Measurements from ENCODE around the gene TRMT11.

DNA sequence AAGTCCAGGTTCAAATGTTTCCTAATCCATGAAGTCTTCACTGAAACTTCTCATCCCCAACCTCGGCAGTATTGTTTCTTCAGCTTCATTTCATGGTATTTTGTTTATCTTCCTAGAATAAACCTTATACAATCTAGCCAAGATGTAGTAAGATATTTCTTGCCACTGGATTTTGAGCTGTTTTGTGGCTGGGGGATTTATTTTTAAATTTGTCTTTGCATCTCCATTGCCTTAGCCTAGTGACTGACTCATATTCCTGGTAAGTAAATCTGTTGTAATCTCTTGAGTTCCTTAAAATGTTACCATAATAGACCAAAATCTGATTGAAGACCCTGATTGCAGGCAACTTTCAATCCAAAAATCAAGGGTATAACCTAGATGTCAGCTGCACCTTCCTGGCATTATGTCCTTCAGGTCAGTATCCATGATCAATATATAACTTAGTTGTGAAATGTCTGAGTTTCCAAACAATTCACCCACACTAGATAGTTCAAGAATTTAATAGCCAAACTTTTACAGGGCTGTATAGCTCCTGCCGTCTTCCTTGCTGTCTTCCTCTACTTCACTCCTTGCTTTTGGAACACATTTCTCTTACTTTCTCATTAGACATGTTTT is 4.7 kb upstream of the TRMT11 start:
- TF ChIP-seq, protein P1, sequence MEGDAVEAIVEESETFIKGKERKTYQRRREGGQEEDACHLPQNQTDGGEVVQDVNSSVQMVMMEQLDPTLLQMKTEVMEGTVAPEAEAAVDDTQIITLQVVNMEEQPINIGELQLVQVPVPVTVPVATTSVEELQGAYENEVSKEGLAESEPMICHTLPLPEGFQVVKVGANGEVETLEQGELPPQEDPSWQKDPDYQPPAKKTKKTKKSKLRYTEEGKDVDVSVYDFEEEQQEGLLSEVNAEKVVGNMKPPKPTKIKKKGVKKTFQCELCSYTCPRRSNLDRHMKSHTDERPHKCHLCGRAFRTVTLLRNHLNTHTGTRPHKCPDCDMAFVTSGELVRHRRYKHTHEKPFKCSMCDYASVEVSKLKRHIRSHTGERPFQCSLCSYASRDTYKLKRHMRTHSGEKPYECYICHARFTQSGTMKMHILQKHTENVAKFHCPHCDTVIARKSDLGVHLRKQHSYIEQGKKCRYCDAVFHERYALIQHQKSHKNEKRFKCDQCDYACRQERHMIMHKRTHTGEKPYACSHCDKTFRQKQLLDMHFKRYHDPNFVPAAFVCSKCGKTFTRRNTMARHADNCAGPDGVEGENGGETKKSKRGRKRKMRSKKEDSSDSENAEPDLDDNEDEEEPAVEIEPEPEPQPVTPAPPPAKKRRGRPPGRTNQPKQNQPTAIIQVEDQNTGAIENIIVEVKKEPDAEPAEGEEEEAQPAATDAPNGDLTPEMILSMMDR (tag by site-specific recombination; IDR thresholded peaks at IDR 0.05), result no peak
- TF ChIP-seq ZNF558 (tag by site-specific recombination; IDR thresholded peaks at IDR 0.05) (no peak), ZNF561 (tag by site-specific recombination; IDR thresholded peaks at IDR 0.05; ENCODE audit: borderline replicate concordance) (no peak), SALL2 (tag by site-specific recombination; IDR thresholded peaks at IDR 0.05; ENCODE audit: borderline replicate concordance) (no peak), ZNF24 (tag by site-specific recombination; IDR thresholded peaks at IDR 0.05) (no peak), ZNF138 (tag by site-specific recombination; IDR thresholded peaks at IDR 0.05; ENCODE audit: borderline replicate concordance) (no peak)
- TF ChIP-seq, protein P2, sequence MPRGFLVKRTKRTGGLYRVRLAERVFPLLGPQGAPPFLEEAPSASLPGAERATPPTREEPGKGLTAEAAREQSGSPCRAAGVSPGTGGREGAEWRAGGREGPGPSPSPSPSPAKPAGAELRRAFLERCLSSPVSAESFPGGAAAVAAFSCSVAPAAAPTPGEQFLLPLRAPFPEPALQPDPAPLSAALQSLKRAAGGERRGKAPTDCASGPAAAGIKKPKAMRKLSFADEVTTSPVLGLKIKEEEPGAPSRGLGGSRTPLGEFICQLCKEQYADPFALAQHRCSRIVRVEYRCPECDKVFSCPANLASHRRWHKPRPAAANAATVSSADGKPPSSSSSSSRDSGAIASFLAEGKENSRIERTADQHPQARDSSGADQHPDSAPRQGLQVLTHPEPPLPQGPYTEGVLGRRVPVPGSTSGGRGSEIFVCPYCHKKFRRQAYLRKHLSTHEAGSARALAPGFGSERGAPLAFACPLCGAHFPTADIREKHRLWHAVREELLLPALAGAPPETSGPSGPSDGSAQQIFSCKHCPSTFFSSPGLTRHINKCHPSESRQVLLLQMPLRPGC (tag by site-specific recombination; IDR thresholded peaks at IDR 0.05), result no peak
- TF ChIP-seq, protein P3, sequence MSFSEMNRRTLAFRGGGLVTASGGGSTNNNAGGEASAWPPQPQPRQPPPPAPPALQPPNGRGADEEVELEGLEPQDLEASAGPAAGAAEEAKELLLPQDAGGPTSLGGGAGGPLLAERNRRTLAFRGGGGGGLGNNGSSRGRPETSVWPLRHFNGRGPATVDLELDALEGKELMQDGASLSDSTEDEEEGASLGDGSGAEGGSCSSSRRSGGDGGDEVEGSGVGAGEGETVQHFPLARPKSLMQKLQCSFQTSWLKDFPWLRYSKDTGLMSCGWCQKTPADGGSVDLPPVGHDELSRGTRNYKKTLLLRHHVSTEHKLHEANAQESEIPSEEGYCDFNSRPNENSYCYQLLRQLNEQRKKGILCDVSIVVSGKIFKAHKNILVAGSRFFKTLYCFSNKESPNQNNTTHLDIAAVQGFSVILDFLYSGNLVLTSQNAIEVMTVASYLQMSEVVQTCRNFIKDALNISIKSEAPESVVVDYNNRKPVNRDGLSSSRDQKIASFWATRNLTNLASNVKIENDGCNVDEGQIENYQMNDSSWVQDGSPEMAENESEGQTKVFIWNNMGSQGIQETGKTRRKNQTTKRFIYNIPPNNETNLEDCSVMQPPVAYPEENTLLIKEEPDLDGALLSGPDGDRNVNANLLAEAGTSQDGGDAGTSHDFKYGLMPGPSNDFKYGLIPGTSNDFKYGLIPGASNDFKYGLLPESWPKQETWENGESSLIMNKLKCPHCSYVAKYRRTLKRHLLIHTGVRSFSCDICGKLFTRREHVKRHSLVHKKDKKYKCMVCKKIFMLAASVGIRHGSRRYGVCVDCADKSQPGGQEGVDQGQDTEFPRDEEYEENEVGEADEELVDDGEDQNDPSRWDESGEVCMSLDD (tag by site-specific recombination; IDR thresholded peaks at IDR 0.05), result no peak
- TF ChIP-seq, protein P4, sequence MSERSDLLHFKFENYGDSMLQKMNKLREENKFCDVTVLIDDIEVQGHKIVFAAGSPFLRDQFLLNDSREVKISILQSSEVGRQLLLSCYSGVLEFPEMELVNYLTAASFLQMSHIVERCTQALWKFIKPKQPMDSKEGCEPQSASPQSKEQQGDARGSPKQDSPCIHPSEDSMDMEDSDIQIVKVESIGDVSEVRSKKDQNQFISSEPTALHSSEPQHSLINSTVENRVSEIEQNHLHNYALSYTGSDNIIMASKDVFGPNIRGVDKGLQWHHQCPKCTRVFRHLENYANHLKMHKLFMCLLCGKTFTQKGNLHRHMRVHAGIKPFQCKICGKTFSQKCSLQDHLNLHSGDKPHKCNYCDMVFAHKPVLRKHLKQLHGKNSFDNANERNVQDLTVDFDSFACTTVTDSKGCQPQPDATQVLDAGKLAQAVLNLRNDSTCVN (tag by site-specific recombination; optimal IDR thresholded peaks at IDR 0.05), result no peak
- TF ChIP-seq, protein P5, sequence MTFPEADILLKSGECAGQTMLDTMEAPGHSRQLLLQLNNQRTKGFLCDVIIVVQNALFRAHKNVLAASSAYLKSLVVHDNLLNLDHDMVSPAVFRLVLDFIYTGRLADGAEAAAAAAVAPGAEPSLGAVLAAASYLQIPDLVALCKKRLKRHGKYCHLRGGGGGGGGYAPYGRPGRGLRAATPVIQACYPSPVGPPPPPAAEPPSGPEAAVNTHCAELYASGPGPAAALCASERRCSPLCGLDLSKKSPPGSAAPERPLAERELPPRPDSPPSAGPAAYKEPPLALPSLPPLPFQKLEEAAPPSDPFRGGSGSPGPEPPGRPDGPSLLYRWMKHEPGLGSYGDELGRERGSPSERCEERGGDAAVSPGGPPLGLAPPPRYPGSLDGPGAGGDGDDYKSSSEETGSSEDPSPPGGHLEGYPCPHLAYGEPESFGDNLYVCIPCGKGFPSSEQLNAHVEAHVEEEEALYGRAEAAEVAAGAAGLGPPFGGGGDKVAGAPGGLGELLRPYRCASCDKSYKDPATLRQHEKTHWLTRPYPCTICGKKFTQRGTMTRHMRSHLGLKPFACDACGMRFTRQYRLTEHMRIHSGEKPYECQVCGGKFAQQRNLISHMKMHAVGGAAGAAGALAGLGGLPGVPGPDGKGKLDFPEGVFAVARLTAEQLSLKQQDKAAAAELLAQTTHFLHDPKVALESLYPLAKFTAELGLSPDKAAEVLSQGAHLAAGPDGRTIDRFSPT (tag by site-specific recombination; IDR thresholded peaks at IDR 0.05), result no peak
